ENCODE results near the gene AUP1.

The AUP1 gene

DNA sequence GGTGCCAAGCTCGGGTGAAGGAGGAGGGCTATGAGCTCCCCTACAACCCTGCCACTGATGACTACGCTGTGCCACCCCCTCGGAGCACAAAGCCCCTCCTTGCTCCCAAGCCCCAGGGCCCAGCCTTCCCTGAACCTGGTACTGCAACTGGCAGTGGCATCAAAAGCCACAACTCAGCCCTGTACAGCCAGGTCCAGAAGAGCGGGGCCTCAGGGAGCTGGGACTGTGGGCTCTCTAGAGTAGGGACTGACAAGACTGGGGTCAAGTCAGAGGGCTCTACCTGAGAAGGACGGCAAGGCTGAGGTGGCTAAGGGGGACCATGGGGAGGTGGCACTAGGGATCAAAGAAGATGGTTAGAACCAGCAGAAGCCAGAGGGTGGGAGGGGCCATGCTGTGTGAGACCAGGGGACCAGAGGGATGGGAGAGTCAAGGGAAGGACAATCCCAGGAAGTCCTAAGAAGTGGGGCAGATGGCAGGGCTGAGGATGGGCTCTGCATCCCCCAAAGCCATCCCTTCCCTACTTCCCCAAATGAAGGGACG is 27.4 kb upstream of the AUP1 start:
- DNase-seq: no peak

DNA sequence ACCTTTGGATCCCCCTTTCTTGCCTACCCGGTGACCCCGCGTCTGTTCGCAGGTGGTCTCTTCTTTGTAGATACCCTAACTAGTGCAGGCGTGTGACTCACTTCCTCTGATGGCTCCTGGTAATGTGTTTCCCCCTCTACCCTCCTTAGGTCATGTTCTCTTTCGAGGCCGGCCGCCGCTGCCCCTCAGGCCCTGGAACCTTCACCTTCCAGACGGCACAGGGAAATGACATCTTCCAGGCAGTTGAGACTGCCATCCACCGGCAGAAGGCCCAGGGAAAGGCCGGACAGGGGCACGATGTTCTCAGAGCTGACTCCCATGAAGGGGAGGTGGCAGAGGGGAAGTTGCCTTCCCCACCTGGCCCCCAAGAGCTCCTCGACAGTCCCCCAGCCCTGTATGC is 26.7 kb upstream of the AUP1 start:
- no peak for DNase-seq

GRCh38 chr2:74555610-74556103 is 26.2 kb upstream of the AUP1 start:
- DNase-seq: no peak

- no peak for DNase-seq
Measured at GRCh38 chr2:74554820-74555531, 25.5 kb upstream of the AUP1 start.

- no peak for DNase-seq
Measured at GRCh38 chr2:74553892-74554819, 24.6 kb upstream of the AUP1 start, which contains the start of the genes DOK1 and LOXL3. Gene DOK1 (plus strand): TSS chr2:74554720. CDS start chr2:74554755, 35 bp downstream. Gene LOXL3 (minus strand): TSS chr2:74553942. CDS start chr2:74552634, 1,308 bp downstream.

DNA sequence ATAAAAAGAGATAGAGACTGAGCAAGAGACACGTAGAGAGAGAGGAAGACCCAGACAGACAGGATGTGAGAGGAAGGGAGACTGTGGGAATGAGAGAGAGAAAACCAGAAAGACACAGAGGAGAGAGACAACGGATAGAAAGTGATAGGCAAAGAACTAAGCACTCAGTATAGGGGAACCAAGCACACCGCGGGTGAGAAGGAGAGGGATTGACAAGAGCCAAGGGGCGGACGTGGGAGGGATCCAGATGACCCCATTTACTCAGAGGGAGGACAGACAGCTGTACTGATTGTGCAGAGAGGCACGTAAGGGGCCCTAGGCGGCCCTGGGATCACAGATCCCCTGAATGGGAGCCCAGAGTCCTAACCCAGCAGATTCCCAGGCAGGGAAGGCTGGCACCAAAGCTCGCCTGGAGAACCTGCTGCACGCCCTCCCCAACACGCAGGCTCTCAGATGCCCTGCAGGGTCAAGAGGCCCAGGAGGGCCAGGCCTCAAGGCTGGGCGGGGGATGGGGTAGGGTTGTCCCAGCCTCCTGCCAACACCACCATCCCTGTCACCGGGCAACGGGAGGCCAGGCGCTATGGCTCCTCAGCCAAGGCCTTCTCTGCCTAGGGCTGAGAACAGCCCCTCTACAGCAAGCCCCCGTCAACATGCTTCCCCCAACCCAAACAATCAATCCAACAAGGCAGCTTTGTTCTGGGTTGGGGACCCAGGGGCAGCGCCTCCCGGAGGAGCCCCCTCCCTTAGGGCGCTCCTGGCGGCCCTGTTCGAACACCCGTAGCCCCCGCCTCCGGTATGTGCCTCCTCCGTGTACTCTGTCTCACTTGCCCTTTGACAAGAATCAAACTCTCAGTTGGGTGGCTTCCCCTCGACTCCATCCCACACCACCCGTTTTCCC is 23.7 kb upstream of the AUP1 start:
- no peak for DNase-seq

DNA sequence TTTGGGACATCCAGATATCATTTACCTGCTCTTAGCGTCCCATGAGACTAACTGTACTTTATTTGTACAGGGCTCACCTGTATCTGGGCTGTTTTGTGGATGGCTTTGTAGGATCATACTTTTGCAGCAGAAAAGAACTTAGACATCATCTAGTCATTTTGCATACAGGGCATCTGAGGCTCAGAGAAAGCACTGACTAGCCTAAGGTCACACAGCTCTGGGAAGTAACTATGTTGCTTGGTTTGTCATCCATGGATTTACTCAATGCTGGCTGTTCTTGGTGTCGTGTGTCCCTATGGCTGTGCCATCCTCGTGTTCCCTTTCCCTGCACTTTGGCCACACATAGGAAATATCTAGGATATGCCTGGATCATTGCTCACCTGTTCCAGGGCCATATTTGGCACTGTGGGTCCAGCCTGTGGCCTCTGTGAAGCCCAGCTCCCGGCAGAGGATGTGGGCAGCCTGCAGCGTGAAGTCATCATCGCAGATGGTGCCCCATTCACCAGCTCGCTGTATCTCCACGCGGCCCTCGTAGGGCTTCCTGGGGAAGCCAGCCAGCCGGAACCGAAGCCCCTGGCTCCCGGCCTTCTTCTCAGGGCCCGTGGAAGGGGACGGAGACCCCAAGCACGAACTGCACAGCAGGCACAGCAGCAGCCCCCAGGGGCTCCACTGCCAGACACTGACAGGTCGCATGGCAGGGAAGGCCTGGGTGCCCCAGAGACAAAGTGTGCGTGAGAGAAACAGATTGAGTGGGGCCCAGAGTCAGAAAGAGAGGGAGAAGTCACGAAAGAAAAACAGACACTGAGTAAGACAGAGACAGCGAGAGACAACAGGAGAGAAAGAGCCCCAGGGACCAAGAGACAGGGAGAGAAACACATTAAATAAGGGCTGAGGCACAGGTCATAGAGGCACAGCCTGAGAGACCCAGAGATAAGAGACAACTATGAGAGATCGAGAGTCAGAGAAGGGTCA is 22.7 kb upstream of the AUP1 start:
- DNase-seq: no peak

- no peak for DNase-seq
Measured at GRCh38 chr2:74551530-74551929, 22.0 kb upstream of the AUP1 start.

GRCh38 chr2:74550231-74550630 is 20.7 kb upstream of the AUP1 start:
- DNase-seq: no peak

DNA sequence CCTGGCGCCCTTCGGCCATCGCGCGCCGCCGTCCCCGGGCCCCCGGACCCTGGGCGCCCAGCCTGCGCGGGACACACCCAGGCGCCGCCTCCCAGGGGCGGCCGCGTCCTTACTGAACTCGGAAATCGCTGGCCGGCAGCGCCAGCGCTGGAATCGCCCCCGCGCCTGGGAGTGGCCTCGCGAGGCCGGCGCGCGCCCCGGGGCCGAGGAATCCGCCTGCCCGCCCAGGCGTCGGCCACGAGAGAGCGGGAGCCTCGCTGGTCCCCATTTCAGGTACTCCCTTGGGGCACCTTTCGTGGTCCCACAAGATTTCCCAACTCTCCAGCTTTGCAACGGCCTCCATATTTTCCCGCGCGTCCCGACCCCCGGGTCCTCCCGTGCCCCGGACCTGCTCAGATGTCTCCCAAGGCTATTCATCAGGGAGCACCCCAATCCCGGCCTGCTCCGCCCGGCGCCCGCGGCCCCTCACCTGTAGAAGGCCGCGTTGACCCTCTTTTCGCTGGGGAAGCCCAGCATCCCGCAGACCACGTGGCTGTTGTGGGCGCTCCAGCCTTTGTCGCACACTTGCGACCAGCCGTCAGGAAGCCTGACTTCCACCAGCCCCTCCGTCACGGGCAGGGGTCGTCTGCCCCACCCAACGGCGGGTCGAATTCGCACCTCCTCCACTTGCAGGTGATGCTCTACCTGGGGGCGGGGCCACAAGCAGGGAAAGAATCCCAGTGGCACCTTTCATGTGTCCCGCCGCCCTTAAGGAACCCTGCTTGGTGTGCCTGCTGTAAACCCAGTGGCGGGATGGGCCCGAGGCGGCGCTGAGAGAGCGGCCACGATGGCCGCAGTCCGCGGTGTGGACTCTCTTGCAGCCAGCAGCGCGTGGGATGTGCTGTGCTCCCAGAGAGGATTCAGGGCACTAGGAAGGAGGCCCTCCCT is 19.7 kb upstream of the AUP1 start:
- DNase-seq: peak in 1 of 2 experiments; percentile 11

GRCh38 chr2:74548285-74548899 is 18.9 kb upstream of the AUP1 start:
- DNase-seq: no peak

- no peak for DNase-seq
Measured at GRCh38 chr2:74546004-74546403, 16.5 kb upstream of the AUP1 start.

GRCh38 chr2:74544634-74545033 is 15.1 kb upstream of the AUP1 start:
- DNase-seq: no peak

- no peak for DNase-seq
Measured at GRCh38 chr2:74542978-74543377, 13.5 kb upstream of the AUP1 start.

DNA sequence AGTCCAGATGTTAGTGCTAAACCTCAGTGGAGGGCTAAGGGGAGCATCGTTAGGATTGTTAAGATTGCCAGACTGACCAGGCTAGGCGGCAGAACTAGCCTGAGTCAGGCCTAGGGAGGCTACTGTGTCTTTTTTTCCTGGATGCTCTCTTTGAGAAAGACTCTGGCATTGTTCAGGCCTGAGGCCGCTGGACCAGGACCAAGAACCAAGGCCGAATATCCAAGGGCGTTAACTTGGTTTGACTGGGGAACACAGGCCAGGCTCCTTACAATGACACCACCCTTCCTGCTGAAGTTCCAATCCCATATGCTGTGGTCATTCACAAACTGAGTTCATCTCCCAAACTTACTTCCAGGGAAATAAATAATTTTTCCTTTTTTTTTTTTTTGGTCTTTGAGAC is 10.8 kb upstream of the AUP1 start:
- no peak for DNase-seq

DNA sequence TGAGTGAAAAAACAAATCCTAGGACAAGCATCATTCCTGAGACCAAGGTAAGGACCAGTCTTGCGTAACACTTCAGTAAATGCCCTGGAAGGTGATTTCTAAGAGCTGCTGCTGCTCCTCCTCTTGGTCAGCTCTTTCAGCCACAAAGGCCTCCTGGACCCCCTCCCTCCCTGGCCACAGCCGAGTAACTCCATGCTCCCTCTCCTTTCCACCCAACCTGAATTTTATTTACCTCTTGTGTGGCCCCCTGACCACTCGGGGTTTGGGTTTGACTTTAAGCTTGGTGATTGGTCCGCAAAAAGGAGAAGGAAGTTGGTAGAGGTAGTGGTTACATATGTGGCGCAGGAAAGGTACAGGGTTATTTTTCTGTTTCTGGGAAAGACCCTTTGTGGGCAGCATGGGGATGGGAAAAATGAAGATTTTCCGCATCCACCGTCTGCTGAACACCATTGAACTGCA is 9.4 kb upstream of the AUP1 start:
- no peak for DNase-seq

- DNase-seq: no peak
Measured at GRCh38 chr2:74537140-74537539, 7.6 kb upstream of the AUP1 start.

DNA sequence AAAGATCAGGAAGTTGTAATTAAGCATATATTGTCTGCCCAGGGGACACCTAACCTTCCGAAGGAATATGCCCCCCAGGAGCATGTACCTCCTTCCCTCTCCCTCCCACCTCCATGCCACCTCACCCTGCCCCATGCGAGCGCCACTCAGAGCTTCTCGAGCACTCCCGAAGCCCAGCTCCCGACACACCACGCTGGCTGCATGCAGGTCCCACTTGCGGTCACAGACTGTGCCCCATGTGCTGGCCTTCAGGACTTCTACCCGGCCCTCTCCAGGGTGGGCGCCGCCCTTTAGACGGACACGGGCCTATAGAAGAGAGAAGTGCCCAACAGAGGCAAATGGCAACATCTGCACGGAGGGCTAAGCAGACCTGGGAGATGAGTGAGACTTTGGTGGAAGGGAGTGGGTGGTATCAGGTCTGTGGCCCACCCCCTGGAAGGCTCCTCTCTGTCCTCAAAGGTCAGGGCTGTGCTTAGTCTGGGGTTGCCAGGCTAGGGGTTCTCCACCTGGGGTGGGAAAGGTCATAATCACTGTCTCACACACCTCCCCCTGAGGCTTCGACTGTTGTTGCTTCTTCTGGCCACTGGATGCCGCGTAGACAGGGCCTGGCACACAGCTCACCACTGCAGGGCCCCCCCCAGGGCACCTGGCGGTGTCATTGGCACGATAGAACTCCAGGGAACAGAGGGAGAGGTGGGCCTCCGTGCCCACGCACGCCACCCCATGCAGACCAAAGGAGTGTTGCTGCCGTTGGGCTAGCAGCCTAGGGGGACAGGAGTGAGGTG is 6.9 kb upstream of the AUP1 start:
- no peak for DNase-seq
